NCI-H1436 treated with DMSO at 0.1 percent for 48 hours (cell line): ENCODE results near the gene NSRP1.
"Not testable (repeated sequence)": the region's sequence is repeated elsewhere in the genome, so short reads cannot be mapped to it uniquely, and the experiment has no call there.

Experiments used
- DNase-seq: peaks from one replicate; lab custom pipeline; 2025; lab: John Stamatoyannopoulos, UW

NSRP1 gene

DNA sequence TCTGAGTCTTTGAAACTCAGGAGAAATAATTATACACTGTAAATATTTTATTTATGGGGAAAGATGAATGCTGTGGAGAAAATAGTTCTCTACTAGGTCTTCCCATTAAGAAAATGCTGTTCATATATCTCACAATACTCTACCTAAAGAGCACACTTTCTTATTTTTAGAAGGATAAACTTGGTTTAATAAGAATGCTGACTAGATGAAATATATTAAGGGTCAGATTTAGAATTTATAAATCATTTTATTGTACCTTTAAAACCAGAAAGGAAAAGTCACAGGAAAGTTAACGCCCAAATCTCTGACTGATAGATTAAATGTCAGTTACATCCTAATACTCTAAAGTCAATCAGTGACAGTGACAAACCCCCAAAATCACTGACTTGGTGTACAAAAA lies 70.1 kb downstream of the NSRP1 start:
- no peak for DNase-seq

DNA sequence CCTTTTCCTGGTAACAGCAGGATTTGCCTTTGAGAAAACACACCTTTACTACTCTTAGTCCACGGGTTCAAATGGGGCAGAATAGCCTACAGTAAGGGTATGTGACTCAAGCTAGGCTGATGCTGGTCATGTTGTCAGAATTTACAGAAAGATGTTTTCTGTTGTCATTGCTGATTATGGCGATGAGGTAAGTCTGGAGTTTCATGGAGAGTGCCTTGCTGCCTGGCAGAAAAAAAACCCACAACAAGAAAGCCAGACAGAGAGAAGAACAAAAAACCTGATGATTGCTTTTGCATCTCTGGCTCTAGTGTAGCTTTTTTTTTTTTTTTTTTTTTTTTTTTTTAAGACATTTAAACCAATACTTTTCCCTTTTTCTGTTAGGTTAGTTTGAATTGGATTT lies 71.0 kb downstream of the NSRP1 start:
- no peak for DNase-seq

DNA sequence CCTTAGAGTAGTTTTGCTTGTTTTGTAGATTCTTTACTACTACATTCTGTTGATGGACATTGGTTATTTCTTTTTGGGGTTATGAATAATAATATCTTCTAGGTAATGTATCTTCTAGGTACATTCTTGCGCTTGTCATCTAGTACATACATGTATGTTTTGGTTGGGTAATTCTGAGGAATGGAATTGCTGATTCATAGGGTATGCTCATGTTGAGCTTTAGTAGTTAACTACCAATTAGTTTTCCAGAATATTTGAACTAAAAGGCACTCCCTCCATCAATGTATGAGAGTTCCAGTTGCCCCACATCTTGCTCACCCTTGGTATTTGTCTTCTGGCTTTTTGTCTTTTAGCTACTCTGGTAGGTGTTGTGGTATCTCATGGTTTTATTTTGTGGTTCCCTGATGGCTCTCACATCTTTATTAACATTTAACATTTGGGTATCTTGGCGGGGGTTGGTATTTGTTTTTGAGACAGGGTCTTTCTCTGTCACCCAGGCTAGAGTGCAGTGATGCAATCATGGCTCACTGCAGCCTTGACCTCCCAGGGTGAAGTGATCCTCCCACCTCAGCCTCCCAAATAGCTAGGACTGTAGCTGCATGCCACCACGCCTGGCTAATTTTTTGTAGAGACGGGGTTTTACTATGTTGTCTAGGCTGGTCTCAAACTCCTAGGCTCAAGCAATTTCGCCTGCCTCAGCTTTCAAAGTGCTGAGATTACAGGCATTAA lies 71.8 kb downstream of the NSRP1 start:
- no peak for DNase-seq

DNA sequence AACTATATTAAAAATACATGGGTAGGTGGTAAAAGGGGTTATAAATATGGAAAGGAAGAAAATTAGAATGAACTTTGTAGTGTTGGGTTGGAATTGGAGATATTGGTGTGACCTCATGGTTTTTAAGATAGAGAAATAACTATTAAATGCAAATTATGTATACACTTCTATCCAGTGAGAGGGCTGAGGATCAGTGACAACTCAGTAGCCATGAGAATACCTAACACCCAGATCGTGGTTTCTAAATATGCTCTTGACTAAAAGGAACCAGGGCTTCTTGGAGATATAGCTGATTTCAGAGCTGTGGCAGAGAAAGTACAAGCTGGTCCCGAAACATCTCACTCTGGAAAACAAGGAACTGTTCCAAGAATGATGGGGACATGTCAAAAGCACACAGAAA lies 74.5 kb downstream of the NSRP1 start:
- no peak for DNase-seq

DNA sequence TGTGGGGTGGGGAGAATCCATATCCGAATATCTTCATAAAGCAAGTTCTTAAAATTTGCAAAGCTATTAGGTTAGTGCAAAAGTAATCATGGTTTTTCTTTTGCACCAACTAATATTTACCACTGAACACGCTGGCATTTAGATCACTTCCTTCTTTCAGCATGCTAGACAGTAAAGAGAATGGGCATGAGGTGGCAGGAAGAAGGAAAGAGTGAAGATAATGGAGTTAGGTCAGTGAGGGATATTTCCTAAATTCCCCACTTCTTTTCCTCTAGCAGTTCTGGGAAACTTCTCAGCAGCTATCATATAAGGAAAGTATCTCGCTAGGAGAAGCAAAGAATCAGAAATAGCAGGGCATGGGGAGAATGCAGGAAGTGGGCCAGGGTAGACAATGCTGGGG lies 79.9 kb downstream of the NSRP1 start:
- no peak for DNase-seq

DNA sequence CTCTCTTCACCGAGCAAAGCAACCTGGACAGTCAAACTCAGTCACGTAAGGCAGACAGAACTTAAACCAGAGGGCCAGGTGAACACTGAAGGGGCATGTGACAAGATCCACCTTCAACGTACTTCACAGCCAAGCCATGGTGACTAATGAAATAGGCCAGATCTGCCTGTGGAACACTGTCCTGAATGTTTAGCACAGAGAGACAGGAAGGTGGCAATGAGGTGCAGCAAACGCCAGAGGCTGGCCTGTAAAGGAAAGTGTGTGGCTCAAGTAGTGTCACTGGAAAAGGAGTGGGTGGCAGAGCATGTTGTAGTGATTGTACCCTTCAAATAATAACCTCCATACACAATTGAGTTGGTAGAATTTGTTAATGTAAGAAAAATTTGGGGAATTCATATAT lies 80.8 kb downstream of the NSRP1 start:
- no peak for DNase-seq

DNA sequence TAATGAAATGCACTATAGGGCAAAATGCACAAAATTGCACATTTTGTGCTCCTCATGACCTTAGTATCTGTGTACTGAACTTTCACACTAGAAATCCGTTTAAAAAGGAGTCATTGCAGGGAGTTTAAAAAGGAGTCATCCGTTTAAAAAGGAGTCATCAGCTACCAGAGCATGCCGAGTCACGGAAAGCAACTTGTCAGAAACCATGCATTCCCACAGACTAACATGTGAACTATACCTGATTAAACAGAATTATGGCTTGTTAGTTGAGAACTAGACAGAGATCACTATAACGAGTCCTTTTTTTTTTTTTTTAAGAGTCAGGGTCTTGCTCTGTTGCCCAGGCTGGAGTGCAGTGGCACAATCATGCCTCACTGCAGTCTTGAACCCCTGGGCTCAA lies 83.0 kb downstream of the NSRP1 start:
- DNase-seq: no peak

DNA sequence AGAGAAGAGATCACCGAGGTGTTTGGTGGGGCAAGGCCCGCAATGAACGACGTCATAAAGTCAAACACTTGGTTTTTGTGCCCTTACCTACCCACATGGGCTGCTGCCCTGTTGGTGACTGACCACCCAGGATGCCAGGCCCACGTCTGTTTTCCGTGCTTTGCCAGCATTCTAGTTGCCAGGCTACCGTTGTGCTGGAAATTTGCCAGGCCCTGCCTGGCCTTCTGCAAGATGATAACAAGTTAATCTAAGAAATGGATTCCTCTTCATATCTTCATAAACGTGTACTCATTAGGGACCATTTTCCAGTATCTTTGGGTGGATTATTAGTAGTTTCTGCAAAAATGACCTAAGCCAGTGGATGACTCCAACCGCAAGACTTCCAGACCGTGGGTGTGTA lies 83.5 kb downstream of the NSRP1 start:
- DNase-seq: no peak

DNA sequence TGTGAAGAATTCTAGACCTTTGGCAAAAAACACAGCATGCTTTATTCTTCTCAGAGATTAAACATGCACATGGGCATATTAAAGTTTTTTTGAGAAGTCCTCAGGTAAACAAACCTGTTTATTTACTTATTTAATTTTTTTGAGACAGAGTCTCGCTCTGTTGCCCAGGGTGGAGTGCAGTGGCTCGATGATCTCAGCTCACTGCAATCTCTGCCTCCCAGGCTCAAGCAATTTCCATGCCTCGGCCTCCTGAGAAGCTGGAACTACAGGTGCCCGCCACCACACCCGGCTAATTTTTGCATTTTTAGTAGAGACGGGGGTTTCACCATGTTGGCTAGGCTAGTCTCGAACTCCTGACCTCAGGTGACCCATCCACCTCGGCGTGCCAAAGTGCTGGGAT lies 84.0 kb downstream of the NSRP1 start:
- not testable (repeated sequence) for DNase-seq

DNA sequence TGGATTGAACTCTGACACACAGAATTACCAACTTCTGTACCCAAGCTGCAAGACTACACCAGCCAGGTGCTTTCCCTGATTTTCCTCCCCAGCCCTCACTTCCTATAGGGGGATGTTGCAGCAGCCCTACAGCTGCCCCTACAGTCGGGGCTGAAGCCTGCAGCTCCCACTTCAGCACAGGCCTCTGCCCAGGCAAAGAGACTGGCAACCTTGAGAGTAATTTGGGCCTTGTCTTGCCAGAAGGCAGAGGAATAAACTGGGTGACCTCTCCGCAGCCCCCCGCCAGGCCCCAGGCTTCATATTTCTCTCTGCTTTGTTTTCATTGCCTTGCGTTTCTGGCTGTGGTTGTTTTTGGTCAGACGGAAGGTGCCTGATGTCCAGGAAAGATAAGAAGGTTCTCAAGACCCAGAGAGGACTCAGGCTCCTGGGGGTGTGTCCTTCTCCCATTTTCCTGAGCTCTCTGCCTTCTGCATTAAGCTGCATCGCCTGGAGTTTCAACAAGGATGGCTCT lies 86.9 kb downstream of the NSRP1 start:
- DNase-seq: no peak

DNA sequence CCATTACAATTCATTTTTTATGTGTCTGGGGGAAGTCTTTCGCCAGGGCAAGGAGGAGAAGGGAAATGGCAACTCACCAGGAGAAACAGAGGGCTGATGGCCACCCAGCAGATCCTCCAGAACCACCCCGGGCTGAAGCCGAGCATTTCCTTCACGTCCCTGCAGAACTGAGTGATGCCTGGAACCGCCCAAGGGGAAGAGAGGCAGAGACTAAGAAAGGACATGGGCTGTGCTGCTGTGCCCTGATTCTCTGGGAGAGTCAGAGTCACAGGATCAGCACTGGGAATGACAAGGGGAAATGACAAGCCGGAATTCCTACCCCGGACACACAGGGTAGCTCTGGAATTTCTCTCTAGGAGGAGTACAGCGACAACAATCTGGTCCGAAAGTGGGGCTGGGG lies 91.0 kb downstream of the NSRP1 start:
- no peak for DNase-seq

DNA sequence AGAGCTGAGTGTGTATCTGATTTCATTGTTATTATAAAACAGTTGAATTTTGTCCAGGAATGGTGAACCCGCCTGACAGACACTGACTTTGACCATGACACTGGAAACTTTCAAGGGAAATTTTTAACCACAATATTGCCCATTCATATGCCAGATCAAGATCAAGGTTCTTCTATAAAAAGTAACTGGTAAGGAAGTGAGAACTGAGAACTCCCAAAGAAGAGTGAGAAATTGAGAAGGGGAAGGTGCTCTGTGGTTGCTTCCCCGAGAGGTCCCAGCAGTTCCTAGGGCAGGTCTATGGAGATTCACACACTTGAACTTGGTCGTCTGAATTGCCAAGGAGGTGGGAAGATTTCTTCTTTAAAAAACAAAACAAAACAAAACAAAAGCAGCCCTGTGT lies 91.6 kb downstream of the NSRP1 start:
- DNase-seq: no peak

DNA sequence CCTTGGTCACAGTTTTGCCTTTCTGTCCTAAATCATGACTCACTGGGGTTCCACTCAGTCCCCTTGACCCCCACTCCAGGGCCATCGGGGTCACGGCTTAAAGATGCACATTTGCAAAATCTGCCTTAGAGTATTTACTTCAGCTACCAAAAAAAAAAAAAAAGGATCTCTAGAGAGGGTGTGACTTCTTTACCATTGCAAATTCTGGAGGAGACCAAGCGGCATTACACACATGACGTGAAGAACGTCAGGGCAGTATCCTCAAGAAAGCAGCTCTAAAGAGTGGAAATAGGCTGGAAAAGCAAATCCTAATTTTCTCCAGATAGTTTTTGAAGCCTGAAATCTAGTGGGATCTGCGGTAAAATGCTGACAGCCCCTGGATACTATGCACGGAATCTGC lies 93.3 kb downstream of the NSRP1 start:
- DNase-seq: no peak

DNA sequence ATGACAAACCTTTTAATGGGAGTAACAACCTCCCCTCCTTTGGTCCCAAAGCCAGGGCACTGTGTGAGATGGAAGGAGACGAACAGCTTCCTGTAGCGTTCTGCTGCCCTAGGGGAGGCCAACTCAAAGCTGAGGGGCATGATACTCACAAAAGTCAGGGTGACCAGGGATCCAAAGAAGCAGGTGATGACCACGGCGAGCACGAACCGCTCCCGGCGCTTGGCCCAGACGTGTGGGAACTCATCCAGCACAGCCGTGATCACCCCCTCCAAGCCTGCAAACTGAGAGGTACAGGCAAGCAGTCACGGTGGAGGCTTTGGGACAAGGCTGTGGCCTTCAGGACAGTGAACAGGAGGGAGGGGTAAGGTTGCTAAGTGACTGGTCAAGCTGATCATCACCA lies 93.8 kb downstream of the NSRP1 start:
- no peak for DNase-seq

DNA sequence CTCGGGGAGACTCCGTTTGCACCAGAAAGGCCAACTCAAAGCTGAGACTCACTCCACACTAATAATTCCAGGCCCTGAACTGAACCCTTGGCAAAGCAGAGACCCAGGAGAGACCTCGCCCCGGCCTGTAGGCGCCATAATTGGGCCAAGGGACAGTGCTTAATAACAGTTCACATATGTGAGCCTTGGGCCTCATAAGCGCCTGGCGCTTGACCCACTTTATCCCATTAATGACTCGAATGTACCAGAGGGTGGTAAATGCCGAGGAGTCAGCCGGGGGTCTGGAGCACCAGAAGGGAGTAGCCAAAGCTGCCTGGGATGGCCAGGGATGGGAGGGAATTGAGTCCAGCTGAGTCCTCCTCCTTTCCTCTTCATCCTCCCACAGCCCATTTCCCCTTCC lies 94.3 kb downstream of the NSRP1 start:
- no peak for DNase-seq

DNA sequence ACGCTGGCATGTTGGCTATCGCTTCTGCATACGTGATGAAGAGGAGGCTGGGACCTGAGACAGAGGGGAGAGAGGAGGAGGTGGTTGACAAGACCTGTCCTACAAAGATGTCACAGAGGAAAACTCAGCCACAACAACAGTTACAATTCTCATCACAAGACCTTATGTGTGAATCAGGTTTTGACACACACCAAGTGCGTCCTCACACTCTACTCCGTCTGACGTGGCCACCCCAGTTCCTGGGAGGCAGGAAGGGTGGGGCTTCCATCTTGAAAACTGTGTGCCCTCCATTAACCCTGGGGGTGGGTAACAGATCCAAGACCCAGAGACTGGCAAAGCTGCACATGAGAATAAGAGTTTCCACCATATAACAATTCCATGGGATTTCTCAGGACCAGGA lies 94.8 kb downstream of the NSRP1 start:
- DNase-seq: no peak

DNA sequence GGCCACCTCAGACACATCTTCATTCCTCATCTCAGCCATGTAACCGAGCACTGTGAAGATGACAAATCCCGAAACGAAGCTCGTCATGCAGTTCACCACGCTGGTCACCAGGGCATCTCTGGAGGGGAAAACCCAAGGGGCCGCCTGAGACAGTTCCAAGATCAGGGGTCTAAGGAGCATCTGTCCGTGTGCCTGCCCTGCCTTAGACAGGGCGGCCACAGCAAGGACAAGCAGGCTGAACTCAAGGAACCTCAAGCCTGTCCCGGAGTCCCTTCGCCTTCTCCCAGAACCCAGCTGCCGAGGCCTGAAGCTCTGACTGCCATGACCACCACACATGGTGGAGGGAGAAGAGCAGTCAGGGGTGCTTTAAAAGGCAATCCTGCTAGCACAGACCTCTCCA lies 96.1 kb downstream of the NSRP1 start:
- no peak for DNase-seq

DNA sequence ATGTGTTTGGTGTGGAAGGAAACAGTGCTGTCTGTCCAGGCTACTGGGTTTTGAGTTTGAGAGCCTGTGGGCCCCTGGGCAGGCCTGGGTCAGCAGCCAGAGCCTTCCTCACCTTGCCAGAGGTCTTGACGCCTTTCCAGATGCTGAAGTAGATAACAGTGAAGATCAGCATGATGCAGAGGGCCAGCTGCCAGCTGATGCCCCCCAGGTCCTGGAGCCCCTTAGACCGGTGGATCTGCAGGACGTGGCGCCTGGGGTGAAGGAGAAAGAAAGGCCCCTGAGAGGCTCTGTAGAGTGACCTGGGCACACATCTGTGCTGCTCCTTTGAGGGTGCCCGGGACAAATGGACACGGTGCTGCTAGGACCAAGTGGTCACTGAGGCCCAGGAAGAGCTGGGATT lies 100.4 kb downstream of the NSRP1 start:
- DNase-seq: no peak

DNA sequence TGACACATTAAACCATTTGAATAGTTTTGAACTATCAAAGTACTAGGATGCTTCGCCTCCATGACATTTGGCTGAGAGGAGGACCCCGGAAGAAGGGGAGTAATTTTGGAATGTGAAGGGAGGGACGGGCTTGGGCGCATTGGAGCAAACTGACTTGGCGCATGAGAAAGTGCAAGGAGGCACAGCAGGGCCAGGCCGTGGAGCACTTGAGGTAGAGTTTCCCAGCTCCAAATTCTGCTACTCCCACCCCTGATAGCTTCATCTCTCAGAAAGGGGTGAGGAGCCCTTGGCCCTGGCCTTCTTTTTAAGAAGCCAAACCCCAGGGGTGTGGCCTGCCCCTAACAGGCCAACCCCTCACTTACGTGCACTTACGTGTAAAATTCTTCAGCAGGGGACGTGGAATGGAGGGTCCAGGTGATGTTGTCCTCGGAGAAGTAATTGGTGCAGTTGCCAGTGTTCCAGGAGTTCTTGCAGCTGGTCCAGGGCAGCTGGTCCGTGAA lies 101.2 kb downstream of the NSRP1 start:
- no peak for DNase-seq

DNA sequence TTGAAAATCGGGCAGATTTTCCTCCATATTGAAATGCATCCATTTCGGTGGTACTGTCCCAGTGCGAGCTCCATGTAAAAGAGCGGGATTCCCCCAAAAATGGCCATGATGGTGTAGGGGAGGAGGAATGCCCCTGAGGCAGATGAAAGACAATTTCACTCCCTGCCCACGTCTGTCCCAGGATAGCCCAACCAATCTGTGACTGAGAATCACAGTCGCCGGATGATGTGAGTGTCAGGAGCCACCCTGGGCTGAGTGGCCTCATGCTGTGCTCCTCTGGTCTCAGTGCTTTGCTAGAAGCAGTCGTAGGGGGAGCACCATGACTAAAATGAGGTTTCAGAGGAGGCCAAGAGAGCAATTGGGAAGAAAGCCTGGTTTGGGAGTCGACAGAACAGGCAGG lies 102.2 kb downstream of the NSRP1 start:
- DNase-seq: no peak

DNA sequence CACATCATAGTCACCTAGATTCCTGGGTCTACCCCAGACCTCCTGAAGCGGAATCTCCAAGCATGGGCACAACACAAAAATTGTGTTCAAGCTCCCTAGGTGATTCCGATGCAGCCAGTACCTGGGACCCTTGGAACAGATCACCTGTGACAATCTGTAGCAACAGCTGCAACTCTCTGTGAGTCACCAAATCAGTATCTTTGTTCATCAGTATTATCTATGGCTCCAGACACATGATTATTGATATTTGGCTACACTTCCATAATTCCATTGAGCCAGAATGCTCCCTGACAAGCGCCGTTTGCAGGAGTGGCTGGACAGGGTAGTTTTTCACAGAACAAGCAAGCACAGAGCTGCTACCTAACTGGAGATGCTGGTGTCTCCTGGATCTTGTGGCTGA lies 102.7 kb downstream of the NSRP1 start:
- no peak for DNase-seq

DNA sequence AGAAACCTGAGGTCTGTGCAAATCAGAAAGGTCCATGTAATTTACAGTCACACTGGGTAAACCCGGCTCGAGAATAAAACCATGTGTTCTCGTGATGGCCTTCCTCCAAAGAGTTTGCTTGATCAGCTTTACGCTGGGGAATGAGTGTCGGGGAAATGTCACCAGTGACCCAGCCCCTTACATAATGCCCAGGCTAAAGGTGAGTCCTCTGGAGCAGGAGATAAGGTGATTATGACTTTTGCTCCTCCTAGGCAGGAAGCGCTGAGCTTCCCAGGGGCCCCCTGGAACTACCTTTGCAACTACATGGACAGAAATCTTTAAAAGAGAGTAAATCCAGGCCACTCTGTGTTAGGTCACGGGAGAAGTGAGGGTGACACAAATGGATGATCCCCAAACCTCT lies 103.2 kb downstream of the NSRP1 start:
- DNase-seq: no peak

DNA sequence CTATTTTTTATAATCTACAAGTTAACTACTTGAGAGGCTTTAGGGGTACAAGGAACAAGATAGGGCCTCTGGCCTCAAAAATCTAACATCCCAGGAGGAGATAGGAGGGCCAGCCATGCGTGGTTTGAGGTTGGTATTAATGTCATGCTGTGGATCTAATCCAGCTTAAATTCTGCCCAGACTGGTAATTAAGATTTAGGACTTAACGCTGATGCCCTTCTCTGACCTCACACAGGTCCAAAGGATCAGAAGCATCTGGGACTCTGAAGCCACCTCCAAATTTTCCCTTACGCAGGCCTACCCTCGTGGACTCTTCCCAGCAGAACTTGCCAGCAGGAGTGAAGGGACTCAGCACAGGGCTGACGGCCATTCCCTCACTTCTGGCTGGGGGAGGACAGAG lies 103.8 kb downstream of the NSRP1 start:
- DNase-seq: no peak

DNA sequence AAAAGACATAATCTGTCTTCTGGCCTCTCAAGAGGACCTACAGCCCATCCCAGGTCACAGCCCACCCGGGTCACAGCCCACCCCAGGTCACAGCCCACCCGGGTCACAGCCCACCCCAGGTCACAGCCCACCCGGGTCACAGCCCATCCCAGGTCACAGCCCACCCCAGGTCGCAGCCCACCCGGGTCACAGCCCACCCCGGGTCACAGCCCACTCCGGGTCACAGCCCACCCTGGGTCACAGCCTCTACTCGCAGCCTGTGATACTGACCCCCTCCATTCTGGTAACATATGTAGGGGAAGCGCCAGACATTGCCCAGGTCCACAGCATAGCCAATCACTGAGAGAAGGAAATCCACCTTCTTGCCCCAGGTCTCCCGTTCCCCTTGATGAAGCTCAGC lies 104.7 kb downstream of the NSRP1 start:
- no peak for DNase-seq
